Fibroblast of skin of left quadriceps (primary cell): ENCODE results near the gene MPG.

ENCODE experiments used
- DNase-seq, 2 experiments: peaks; one replicate each; pipeline ENCODE4 v3.0.0-alpha.2; 2013; ENCODE audit warnings: low read depth in 2 of 2

The MPG gene

DNA sequence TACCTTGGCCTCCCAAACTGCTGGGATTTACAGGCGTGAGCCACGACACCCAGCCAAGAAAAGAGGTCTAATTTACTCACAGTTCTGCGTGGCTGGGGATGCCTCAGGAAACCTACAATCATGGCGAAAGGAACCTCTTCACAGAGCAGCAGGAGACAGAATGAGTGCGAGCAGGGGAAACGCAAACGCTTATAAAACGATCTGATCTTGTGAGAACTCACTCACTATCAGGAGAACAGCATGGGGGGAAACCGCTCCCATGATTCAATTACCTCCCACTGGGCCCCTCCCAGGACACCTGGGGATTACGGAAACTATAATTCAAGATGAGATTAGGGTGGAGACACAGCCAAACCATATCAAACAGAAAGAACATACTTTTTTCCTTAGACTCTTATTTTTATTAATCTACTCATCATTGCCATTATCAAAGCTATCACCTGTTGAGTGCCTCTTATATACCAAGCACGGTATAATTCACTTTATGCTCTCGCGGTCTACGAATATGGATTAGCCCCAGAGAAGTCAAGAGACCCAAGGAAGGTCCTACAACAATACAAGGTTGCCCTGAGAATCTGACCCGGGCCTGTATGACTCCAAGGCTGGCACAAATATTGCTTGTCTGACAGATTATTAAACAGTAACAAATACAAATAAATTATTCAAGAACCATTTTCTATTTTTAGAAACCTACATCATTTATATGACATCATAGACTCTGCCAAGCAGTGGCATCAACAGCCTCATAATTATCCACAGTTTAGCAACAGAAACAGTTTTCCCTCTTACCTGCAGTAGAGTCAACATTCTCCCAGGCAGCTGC, 27.0 kb upstream of the MPG start:
- no peak for DNase-seq

DNA sequence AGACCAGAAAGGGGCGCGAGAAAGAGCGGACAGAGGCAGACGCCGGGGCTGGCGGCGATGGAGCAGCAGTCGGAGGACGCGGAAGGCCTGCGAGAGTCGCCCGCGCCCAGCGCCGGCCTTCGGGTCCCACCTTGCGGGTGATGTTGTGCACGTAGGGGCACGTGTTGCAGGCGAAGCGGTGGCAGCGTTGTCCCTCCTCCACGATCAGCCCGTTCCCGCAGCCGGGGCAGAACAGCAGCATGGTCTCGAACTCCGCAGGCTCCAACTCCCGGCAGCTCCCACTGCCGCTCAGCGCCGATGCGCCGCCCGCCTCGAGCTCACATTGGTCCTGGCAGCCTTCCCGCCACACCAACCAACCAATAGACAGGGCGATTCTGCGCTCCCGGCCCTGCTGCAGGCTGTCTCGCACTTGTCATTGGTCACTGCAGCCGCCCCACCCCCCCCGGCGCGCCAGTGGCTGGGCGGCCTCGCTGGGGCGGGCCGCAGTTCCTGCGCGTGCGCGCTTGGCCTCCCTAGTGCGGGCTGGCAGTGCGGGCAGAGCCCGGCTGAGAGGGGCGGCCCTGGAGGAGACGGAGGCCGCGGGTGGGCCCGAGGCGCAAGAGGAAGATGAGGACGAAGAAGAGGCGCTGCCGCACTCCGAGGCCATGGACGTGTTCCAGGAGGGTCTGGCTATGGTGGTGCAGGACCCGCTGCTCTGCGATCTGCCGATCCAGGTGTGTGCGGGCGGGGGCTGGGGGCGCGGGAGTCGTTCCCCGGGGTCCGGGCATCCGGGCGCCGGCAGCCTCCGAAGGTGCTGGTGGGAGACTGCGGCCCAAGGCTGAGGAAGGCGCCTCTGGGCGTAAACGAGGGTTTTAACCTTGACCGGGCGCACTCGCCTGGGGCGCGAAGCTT, 24.4 kb upstream of the MPG start, which contains the start of the genes POLR3K and SNRNP25:
POLR3K (minus strand) TSS at position 263 of the 891 bp plus-strand sequence; CDS start at position 241, 22 bp downstream.
SNRNP25 (plus strand) TSS at position 483 of the 891 bp plus-strand sequence; CDS start at position 672, 189 bp downstream.
- peak; percentile 96 for DNase-seq

DNA sequence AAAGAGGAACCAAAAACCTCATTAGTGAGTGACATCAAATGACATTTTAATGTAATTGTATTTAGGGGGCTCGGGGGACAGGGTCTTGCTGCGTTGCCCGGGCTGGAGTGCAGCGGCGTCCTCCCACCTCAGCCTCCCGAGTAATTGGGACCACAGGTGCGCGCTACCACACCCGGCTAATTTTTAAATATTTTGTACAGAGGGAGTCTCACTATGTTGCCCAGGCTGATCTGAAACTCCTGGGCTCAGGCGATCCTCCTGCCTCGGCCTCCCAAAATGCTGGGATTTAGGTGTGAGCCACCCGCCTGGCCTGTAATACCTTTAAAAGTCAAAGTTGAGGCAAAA, 23.8 kb upstream of the MPG start:
- DNase-seq: no peak

DNA sequence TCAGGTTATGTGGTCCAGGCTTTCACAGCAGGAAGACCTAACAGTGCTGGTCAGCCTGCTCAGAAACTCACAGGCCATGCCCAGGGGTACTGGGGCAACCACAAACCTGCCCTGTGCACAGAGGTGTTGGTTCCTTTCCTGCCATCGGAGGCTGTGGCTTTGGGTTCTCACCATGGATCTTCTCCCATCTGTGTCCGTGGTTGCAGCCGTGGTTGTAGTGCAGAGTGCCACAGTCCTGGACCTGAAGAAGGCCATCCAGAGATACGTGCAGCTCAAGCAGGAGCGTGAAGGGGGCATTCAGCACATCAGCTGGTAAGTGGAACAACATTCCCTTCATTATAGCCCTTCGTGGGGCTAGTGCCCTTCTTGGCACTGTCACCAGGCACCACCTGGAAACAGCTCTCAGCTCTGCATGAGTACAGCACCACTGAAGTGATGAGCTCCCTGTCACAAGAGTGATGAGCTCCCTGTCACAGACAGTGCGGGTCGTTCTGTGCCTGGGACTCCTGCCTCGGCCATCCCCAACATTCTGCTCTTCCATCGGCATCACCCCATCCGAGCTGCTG, 22.4 kb upstream of the MPG start:
- no peak for DNase-seq

DNA sequence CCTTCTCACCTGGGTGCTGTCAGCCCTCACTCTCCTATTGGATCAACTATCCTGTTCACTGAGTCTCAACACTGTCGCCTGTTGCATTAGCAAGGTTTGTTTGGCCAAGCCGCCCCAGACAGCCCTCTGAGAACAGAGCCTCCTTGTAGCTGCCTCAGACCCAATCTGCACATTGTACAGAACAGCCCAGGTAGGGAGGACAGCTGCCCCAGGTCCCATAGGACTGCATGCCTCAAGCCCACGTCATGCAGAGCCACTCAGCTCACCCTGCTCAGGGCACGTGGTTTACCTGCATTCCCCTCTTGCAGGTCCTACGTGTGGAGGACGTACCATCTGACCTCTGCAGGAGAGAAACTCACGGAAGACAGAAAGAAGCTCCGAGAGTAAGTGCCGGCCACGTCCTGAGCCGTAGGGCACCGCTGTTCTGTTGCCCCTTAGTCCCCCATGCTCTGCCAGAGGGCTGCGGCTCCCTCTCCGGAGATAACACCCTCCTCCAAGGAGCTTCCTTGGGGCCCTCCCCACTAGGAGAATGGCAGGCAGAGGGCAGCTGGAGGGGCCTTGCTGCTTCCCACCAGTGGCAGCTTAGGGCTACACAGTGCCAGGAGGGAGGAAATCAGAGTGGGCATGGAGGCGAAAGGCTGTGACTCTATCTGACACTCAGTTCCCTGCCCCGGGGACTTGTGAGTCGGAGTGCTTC, 21.6 kb upstream of the MPG start:
- no peak for DNase-seq

DNA sequence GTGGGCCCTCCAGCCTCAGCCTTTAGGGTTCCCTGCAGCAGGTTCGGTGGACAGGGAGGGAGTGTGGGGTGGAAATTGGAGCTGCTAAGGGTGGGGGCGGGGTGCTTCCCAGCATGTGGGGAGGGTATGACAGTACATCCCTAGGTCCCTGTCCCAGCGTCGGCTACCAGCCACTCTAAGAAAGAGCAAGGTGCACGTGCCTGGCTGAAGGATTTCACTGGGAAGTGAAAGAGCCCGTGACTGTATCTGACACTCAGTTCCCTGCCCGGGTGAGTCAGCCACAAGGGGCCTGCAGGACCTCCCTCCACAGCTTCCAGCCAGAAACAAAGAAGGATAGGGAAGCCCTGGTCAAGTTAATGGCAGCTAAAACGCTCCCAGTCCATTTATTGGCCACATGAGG, 20.3 kb upstream of the MPG start:
- no peak for DNase-seq

DNA sequence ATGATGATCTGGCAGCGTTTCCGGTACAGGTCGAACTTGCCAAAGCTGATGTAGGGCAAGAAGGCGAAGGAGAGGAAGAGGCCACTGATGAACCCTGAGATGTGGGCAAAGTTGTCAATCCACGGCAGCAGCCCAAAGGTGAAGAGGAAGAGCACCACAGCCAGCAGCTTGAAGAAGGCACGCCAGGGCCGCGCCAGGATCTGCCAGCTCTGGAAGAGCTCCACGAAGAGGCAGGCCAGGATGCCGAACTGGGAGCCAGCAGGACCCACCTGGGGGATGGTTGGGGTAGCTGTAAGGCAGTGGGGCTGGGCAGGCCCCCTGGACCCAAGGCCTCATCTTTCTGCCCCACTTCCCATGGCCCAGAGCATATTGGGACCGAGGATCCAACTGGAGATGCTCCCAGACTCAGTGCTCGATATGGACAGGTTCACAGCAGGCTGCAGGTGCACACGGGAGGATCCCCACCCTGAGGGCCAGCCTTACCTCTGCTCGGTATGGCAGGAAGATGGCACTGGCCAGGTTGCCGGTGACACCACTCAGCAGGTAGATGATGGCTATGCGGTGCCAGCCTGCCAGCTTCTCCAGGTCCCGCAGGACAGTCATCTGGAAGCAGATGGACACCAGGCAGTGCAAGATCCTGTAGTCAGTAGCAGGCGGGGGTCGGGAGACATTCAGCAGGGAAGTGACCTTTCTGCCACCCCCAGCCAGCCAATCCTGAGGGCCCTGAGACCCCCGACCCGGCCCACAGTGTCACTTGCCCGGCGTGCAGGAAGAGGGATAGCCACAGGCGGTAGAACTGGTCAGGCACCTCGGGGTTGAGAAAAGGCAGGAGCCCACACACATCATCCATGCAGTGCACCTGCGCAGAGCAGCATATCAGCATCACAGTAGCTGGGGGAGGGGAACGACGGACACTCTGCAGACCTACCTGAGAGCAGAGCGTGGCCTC, 19.3 kb upstream of the MPG start:
- no peak for DNase-seq

DNA sequence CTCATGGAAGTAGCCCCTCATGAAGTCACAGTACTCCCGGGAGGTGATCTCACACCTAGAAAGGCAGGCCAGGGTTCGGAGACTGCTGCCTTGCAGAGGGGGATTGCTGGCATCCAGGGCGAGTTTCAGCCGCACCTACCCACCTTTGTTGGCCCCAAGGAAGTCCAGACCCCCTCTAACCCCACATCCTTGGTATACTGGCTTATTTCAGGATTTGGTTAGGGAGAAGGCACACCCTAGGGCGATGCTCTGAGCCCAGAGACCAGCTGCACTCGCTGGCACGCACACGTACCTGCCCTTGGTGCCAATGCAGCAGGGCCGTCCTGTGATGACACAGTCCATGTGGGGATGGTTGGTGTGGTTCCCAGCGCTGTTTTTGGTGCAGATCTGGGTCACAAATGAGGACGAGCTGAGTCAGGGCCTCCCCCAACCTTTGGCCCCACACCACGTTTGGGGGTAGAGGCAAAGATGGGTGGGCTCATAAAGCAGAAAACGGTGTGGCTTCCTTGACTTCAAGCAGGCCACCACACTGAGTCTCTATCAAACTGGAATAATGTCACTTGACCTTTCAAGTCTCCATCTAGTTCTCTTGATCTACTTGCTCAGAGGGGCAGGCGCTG, 18.5 kb upstream of the MPG start:
- no peak for DNase-seq

DNA sequence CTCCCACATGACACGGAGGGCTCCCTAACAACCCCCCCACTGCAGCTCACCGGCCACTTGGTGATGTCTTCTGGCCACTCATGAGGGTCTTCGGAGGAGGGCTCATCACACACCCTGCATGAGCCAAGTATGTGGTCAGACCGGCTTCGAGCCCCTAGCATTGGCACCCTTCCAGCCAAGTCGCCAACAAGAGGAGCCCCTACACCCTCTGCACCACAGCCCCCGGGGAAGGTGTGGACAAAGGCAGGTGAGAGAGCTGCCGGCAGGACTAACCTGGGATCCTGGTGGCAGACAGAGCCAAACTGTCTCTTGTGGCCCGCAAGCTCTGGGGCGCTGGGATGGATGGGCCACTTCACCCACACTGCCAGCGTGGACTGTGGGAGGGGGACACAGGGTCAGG, 17.9 kb upstream of the MPG start:
- DNase-seq: no peak

DNA sequence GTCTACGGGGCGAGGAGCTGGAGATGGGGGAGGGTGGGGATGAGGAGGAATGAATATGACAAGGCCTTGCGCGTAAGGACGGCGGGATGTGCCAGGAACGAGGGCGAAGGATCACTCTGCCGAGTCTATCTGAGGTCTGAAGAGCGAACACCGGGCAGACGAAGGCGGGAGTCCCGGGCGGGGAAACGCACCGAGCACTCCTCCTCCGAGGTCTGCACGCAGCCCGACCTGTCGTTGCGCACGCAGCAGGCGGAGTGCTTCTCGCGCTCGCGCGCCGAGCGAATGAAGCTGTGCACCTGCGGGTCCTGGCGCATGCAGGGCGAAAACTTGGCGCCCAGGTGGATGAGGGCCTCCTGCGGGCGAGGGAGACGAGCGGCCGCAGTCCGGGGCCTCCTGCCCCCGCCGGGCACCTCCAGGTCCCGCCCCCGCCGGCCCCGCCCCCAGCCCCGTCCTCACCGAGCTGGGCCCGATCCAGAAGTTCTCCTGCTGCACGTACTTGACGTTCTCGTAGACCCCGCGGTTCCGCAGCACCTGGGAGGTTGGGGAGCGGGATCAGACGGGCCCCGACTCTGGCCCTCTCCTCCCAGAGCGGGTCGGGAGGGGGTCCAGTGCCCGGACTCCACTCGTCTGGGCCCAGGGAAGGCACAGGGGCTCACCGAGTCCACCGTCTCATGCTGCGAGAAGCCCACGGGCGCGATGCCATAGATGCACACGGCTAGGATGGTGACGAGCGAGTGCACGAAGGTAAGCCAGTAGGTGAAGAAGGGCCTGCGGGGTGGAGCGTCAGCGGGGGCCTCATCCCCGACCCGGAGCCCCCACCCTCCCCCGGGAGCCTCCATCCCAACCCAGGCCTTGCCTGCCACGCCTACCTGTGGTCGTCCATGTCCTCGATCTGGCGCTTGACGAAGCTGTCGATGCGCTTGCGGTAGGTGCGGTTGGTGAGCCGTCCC, 16.8 kb upstream of the MPG start:
- no peak for DNase-seq

DNA sequence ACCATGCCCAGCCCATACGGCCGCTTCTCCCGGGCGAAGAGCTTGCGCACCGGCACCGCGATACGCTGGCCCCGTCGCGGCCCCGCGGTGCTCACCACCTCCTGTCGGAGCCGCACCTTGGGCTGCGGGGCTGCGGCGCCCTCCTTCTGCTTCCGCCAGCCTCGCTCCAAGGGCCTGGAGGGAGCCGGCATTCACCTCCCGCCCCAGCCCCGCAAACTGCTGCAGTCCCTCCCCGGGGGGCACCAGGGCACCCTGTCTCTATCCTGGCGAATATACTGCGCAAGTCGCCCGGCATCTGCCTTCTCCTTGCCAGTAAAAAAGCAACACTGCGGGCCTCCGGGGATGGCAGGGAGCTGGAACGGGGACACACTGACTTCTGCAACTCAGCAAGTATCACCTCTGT, 16.1 kb upstream of the MPG start:
- DNase-seq: no peak

DNA sequence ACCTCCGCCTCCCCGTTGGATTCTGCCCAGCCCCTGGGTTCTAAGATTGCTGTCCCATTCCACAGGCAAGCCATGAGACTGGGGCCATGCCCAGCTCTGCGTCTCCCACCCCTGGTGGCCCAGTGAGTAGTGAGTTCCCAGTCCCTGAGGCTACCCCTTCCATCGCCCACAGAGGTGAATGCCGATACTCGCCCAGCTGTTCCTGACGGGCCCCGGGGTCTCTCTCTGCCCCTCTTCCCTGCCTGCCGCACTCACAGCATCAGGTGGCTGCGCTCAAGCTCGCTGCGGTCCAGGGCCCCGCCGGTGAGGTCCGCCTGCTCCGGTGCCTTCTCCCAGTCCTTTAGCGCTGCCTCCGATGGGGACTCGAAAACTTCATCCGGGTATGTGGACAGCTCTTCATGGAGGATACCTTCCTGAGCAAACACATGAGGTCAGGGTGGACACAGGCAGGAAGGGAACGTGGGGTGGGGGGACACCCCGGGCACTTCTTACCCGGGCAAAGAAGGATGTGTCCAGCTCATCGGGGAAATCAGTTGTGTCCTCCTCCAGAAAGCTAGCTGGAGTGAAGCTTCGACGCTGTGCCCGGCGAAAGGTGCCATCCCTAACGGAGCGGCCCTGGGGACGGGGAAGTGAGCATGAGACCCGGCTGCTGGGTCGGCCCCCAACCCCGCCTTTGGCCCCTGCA, 15.6 kb upstream of the MPG start:
- no peak for DNase-seq

DNA sequence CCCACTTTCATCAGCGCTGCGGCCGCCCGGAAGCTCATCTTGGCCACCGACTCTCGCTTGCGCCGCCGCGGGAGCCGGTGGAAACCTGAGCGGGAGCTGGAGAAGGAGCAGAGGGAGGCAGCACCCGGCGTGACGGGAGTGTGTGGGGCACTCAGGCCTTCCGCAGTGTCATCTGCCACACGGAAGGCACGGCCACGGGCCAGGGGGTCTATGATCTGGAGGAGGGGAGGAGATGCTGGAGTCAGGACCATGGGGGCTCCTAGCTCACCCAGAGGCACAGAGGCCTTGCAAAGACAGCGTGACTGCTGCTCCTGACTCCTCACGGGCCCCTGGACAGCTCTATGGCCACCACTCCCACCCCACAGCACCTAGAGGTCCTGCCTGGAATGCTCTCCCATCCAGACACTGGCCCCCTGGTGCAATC, 15.0 kb upstream of the MPG start:
- DNase-seq: no peak

DNA sequence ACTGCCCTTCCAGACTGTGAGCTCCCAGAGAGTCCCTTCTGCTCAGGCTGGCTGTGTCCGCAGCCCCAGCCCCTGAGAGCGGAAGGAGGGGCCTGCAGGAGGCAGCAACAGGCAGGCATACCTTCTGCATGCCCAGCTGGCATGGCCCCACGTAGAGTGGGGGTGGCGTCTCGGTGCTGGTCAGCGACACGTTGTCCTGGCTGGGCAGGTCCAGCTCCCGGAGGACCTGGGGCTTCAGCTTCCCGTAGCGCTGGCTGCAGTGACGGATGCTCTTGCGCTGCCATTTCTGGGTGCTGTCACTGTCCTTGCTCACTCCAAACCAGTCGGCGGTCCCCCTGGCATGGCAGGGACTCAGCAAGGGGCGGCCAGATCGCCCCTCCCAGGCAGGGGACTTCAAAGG, 14.6 kb upstream of the MPG start:
- DNase-seq: no peak

DNA sequence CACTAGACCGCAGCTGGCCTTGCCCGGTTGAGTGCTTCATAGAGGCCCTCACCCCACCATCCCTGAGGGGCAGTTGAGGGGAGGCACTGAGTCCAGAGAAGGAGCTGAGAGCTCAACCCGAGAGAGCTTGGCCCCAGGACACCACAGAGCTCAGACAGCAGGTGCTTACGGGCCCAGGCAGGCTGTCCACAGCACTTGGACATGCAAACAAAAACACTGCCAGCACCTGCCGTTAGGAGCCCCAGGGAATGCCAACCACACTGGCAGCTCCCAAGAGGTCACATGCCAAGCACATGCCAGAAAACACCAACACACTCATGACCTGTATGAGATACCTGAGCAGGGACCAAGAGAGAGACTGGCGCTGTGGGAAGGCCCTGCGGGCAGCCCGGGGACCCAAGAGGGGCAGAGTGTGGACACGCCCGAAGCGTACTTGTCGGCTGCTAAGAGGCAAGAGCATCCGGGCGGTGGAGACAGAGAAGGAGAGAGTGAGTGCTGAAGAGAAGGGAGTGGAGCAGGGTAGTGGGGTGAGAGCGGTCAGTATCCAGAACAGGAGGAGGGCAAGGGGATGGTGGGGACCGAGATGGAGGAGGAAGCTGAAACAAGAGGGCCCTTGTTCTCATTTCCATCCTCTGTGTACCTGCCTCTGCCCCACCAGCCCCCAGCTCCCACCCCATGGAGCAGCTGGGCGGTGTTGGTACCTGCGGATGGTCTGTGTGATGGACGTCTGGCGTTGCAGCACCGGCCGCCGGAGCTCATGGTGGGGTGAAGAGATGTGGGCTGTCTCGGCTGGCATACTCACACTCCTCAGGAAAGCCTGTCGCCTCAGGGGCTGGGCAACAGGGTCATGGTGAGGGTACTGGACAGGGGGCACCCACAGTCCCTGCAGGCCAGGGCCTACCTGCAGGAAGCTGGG, 13.8 kb upstream of the MPG start:
- DNase-seq: no peak

DNA sequence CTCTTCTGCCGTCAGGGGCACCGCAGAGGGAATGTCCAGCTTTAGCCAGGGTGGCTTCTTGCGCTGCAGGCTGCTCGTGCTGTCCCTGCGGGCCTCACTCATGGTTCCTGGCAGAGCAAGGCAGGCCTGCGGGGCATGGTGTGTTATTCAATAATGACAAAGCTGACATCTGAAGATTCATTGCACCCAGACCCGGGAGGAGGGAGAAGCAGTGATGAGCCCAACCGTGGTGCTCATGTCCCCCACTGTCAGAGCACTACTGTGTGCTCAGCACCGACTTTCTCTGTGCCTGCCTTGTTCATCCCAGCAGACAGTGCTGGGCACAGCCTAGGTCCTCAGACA, 13.1 kb upstream of the MPG start:
- DNase-seq: no peak

DNA sequence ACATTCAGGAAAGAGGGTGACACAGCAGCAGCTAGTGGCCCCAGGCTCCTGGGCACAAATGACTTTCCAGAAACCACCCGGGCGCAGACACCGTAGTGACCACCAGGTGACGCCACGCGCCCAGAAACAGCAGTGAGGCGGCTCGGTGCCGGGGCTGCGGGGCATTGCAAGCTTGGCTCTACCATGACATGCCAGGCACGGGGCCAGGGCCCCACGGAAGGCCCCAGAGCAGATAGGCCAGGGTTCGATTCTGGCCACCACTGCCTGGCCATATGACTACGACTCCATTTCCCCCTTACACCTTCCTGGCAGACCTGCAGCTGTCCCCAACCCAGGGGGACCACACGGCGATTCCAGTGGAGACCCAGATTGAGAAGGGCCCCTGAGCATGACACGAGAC, 12.3 kb upstream of the MPG start:
- DNase-seq: no peak
